ENCODE data around the gene MCUB. TPM values are rescaled to one million over a fixed set of nuclear protein-coding genes. Genes with fewer than 3 reads are reported as not detected.
A peak's percentile ranks its signal among the peaks of the same experiment; 100 is the strongest.

Gene MCUB, protein sequence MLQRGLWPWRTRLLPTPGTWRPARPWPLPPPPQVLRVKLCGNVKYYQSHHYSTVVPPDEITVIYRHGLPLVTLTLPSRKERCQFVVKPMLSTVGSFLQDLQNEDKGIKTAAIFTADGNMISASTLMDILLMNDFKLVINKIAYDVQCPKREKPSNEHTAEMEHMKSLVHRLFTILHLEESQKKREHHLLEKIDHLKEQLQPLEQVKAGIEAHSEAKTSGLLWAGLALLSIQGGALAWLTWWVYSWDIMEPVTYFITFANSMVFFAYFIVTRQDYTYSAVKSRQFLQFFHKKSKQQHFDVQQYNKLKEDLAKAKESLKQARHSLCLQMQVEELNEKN
- total RNA-seq (32.5 and 35.2 TPM in 2 replicates), polyA plus RNA-seq (48.1 and 53.8 TPM in 2 replicates), polyA minus RNA-seq (13.6 and 16.5 TPM in 2 replicates), Bru-seq, nascent RNA (percentile 74 among the genes with signal in this experiment), BruChase-seq, experiment 1, labeled RNA remaining after a 6-hour chase (percentile 61 among the genes with signal in this experiment), BruChase-seq, experiment 2, labeled RNA remaining after a 2-hour chase (percentile 57 among the genes with signal in this experiment)
- 41.0 and 50.3 TPM in 2 replicates for polyA plus RNA-seq (2011; cell fraction: cytosol; rRNA removed)
- 36.6 and 45.0 TPM in 2 replicates for polyA plus RNA-seq (2011; cell fraction: nucleus; rRNA removed)
- 23.1 and 26.4 TPM in 2 replicates for polyA plus RNA-seq (2012)
- 3.7 TPM for polyA minus RNA-seq (2011; cell fraction: cytosol; rRNA and poly(A)+ RNA removed)
- 19.1 and 23.0 TPM in 2 replicates for polyA minus RNA-seq (2011; cell fraction: nucleus; rRNA and poly(A)+ RNA removed)
- long read RNA-seq, transcript MCUB-201 (8 exons, 2,278 nt) = major isoform, 141 of 168 reads
- long read RNA-seq, partial matches to known transcripts = 1 of 168 reads
- long read RNA-seq, other reads (novel, unspliced or antisense) = 26 of 168 reads

DNA sequence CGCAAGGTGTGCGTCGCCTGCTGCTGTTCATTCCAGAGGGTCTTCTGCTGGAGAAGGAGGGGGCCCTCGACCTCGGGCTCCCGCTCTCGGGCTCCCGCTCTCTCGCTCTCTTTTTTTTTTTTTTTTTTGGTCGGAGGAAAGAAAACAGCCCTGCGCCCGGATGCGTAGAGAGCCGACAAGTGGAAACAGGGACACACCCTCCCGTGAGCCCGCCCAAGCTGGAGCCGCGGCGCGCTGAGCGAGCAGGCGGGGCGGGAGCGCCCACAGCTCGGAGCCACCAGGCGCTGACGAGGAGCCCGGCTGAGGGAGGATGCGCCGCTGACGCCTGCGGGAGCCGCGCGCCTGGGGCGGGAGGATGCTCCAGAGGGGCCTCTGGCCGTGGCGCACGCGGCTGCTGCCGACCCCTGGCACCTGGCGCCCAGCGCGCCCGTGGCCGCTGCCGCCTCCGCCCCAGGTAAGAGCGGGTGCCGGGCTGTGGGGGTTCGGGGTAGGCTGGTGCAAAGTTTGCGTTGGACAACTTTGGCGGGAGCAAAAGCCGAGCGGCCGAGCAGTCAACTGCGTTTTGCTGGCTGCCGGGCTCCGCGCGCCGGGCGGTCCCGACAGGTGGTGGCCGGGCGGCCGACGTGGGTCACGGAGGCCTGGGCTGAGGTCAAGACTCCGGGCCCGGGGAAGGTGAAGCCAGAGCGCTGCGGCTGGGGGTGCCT lies at the start of gene MCUB:
Gene MCUB, plus strand, starts transcription at position 264 of the 704 bp plus-strand sequence. Its CDS starts 92 bp downstream, at position 356.
- DNase-seq (ENCODE audit: low read depth, low spot score) (peak; percentile 85), FAIRE-seq (peak; percentile 94)
- Histone ChIP-seq H3K9me3 (replicated peaks; ENCODE audit: control insufficient read depth, insufficient read depth, low read length) (no peaks in the 10 kb centered on the region), H4K20me1 (replicated peaks; ENCODE audit: control insufficient read depth, extremely low read depth, insufficient read depth, low read length) (no peaks in the 10 kb centered on the region), H3K4me3 (replicated peaks in 1 of 3; ENCODE audit: insufficient read depth in 1 of 3, low read depth in 1 of 3, low read length in 3 of 3) (peak within 1 kb of the TSS; percentile 73 to 93 (median 90)), H3K36me3 (ENCODE audit: control insufficient read depth in 2 of 2, extremely low read depth in 1 of 2, insufficient read depth in 2 of 2, low read length in 2 of 2) (no peaks in the 10 kb centered on the region), H3K4me2 (ENCODE audit: insufficient read depth, low read length) (peak within 1 kb of the TSS; percentile 99), H3K4me1 (ENCODE audit: control insufficient read depth, extremely low read depth, insufficient read depth, low read length) (peaks cover 16% of the 10 kb centered on the region), H3K27ac (ENCODE audit: insufficient read depth, low read depth, low read length) (peak within 1 kb of the TSS; percentile 94), H3K27me3 (ENCODE audit: control insufficient read depth in 2 of 2, insufficient read depth in 2 of 2, low read length in 2 of 2) (no peaks in the 10 kb centered on the region), H3K79me2 (ENCODE audit: control insufficient read depth, insufficient read depth, low read length) (peaks cover 17% of the 10 kb centered on the region), H3K9ac (replicated peaks; ENCODE audit: extremely low read depth, insufficient read depth, low read length) (peak within 1 kb of the TSS; percentile 96), H2AFZ (ENCODE audit: low read depth, low read length) (peak within 1 kb of the TSS; percentile 94), H3K9me1 (replicated peaks; ENCODE audit: control insufficient read depth, extremely low read depth, insufficient read depth, low read length) (no peaks in the 10 kb centered on the region)
- ChIA-PET CTCF (interaction anchor here (1.0 to 5.0 kb wide), 9 partner anchors 11 to 255 kb away, joined by 3 to 28 read pairs (median 3); no protein-coding TSS in a partner anchor), POLR2A (interaction anchor here (0.6 to 1.0 kb wide), 4 partner anchors 12 to 149 kb away, joined by 4 to 8 read pairs (median 4); no protein-coding TSS in a partner anchor)
- dilution Hi-C loops (cut with MboI; ENCODE audit: extremely low pct_ligation_motif_present, low sequenced_read_pairs) = no loop called here
- no TSS peak for BruUV-seq (replicated peaks)
- TF ChIP-seq FOS (IDR thresholded peaks at IDR 0.05; ENCODE audit: borderline replicate concordance, insufficient read depth, low read length) (no peak), JUN (IDR thresholded peaks at IDR 0.05; ENCODE audit: borderline replicate concordance, insufficient read depth, insufficient read length, low read depth) (no peak), MYC (IDR thresholded peaks at IDR 0.05; ENCODE audit: low read depth, low read length) (no peak), EZH2 (IDR thresholded peaks at IDR 0.05; ENCODE audit: borderline replicate concordance, low read depth, low read length, severe bottlenecking) (no peak), POLR2A (IDR thresholded peaks at IDR 0.05; ENCODE audit: low read depth, low read length) (no peak), GATA2 (IDR thresholded peaks at IDR 0.05; ENCODE audit: insufficient read depth, insufficient read length, low read depth, low read length) (no peak), POLR2AphosphoS5 (IDR thresholded peaks at IDR 0.05; ENCODE audit: insufficient read depth, low read depth, low read length) (peak; percentile 65)
- TF ChIP-seq, protein P1, sequence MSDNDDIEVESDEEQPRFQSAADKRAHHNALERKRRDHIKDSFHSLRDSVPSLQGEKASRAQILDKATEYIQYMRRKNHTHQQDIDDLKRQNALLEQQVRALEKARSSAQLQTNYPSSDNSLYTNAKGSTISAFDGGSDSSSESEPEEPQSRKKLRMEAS (IDR thresholded peaks at IDR 0.05; ENCODE audit: insufficient read depth, insufficient read length) = no peak
- TF ChIP-seq, protein P2, sequence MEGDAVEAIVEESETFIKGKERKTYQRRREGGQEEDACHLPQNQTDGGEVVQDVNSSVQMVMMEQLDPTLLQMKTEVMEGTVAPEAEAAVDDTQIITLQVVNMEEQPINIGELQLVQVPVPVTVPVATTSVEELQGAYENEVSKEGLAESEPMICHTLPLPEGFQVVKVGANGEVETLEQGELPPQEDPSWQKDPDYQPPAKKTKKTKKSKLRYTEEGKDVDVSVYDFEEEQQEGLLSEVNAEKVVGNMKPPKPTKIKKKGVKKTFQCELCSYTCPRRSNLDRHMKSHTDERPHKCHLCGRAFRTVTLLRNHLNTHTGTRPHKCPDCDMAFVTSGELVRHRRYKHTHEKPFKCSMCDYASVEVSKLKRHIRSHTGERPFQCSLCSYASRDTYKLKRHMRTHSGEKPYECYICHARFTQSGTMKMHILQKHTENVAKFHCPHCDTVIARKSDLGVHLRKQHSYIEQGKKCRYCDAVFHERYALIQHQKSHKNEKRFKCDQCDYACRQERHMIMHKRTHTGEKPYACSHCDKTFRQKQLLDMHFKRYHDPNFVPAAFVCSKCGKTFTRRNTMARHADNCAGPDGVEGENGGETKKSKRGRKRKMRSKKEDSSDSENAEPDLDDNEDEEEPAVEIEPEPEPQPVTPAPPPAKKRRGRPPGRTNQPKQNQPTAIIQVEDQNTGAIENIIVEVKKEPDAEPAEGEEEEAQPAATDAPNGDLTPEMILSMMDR (IDR thresholded peaks at IDR 0.05; ENCODE audit: extremely low read depth in 1 of 2, insufficient read depth in 1 of 2, low read depth in 1 of 2, low read length in 2 of 2) = no peak
- intact Hi-C loops (cut with micrococcal nuclease) = loop anchor here (1.0 to 10.0 kb wide), 7 partner anchors 12 to 525 kb away; partner anchors contain the start of genes CASP6, CFI and SEC24B

Measured in endothelial cell of umbilical vein (primary cell).